Osteoblast (primary cell): ENCODE data around the gene NSA2. TPM values are rescaled to one million over a fixed set of nuclear protein-coding genes. Genes with fewer than 3 reads are reported as not detected.
"Not testable (repeated sequence)": the region's sequence is repeated elsewhere in the genome, so short reads cannot be mapped to it uniquely, and the experiment has no call there.

Source experiments
- DNase-seq: peaks from one replicate; pipeline ENCODE4 v3.0.0; 2011; ENCODE audit warnings: low spot score, mixed read lengths; ENCODE audit not compliant: insufficient read length; ENCODE audit errors: missing footprints
- H2AFZ ChIP-seq: 2 replicates; pipeline ENCODE4 v1.6.0; 2011; ENCODE audit warnings: mild to moderate bottlenecking, low read length
- H3K27ac ChIP-seq: 2 replicates; pipeline ENCODE4 v1.5.1; 2011; ENCODE audit warnings: mild to moderate bottlenecking, low read depth, low read length, moderate library complexity
- H3K27me3 ChIP-seq: 2 replicates; pipeline ENCODE4 v1.6.0; 2012; ENCODE audit warnings: mild to moderate bottlenecking, control low read depth, inconsistent platforms, low read length, moderate library complexity; ENCODE audit not compliant: insufficient read depth
- H3K36me3 ChIP-seq: 2 replicates; pipeline ENCODE4 v1.5.1; 2011; ENCODE audit warnings: mild to moderate bottlenecking, low read length, control low read depth, moderate library complexity; ENCODE audit not compliant: insufficient read depth
- H3K4me1 ChIP-seq: 2 replicates; pipeline ENCODE4 v1.5.1; 2011; ENCODE audit warnings: mild to moderate bottlenecking, low read length, control low read depth, moderate library complexity; ENCODE audit not compliant: insufficient read depth
- H3K4me2 ChIP-seq: 2 replicates; pipeline ENCODE4 v1.6.0; 2011; ENCODE audit warnings: mild to moderate bottlenecking, low read length; ENCODE audit not compliant: insufficient read depth
- H3K4me3 ChIP-seq: fragments of 200-600 bp; sonication (generic); 3 replicates; pipeline ENCODE4 v1.5.1; 2012; ENCODE audit warnings: mild to moderate bottlenecking, low read length, inconsistent platforms; ENCODE audit not compliant: insufficient read depth
- H3K79me2 ChIP-seq: 2 replicates; pipeline ENCODE4 v1.6.0; 2012; ENCODE audit warnings: mild to moderate bottlenecking, low read length, control low read depth, inconsistent platforms; ENCODE audit not compliant: insufficient read depth
- H3K9me3 ChIP-seq: 2 replicates; pipeline ENCODE4 v1.5.1; 2011; ENCODE audit warnings: low read depth, low read length, control low read depth
- H4K20me1 ChIP-seq: 2 replicates; pipeline ENCODE4 v1.6.0; 2012; ENCODE audit warnings: mild to moderate bottlenecking, low read length, control low read depth; ENCODE audit not compliant: insufficient read depth
- total RNA-seq: library from RNA; depleted of rRNA; stranded (reverse); fragments of >200 nt; gene quantifications from 2 replicates; pipeline ENCODE4 v1.2.3, GENCODE V29; 2012
- TF ChIP-seq, protein P1 (sequence below): IDR thresholded peaks from 2 replicates; pipeline ENCODE4 v1.5.1; 2011; ENCODE audit warnings: mild to moderate bottlenecking, low read depth, low read length, moderate library complexity; ENCODE audit errors: extremely low read depth

The NSA2 gene
- total RNA-seq, 1 donor: 75.6 TPM

DNA sequence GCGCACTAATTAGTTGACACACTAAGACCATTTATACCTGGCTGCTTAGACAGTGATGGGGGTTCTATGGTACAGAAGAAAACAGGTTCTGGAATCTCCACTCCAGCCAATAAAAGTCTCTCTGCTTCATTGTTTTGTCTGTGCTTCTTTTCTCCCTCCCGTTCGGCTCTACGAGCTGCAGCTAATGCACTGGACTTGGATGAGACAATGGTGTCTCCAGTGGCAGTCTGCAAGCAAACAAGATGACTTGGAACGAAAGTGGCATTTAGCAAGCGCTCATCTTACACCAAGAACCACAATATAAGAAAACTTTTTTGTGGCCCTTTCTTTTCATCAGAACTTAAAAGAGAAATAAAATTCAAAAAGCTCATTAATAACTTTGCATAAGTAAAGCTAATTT lies 30.3 kb upstream of the NSA2 start:
- Histone ChIP-seq H3K27ac (no peak overlapping the region), H3K4me1 (no peaks in the 10 kb centered on the region), H3K27me3 (no peaks in the 10 kb centered on the region), H4K20me1 (no peaks in the 10 kb centered on the region), H3K9me3 (no peaks in the 10 kb centered on the region), H3K4me2 (no peak overlapping the region), H3K4me3 (no peak overlapping the region), H3K79me2 (no peaks in the 10 kb centered on the region), H3K36me3 (peaks cover 41% of the 10 kb centered on the region), H2AFZ (no peak overlapping the region)
- TF ChIP-seq, protein P1, sequence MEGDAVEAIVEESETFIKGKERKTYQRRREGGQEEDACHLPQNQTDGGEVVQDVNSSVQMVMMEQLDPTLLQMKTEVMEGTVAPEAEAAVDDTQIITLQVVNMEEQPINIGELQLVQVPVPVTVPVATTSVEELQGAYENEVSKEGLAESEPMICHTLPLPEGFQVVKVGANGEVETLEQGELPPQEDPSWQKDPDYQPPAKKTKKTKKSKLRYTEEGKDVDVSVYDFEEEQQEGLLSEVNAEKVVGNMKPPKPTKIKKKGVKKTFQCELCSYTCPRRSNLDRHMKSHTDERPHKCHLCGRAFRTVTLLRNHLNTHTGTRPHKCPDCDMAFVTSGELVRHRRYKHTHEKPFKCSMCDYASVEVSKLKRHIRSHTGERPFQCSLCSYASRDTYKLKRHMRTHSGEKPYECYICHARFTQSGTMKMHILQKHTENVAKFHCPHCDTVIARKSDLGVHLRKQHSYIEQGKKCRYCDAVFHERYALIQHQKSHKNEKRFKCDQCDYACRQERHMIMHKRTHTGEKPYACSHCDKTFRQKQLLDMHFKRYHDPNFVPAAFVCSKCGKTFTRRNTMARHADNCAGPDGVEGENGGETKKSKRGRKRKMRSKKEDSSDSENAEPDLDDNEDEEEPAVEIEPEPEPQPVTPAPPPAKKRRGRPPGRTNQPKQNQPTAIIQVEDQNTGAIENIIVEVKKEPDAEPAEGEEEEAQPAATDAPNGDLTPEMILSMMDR: no peak
- DNase-seq: no peak

DNA sequence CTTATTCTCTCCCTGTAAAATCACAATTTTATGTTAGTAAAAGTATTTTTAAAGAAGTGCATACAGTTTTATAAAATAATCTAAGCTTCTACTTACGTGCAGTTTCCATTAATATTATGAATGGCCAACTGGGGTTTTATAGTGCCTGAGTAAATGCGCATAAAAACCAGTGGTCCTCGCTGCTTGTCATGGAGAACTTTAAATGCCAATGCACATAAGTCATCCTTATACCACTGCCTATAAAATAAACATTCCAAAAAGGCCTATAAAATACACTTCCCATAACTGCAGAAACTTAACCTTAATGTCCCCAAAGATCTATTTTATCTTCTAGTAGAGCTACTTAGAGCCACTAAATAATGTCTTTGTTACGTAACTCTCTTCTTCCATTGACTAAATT lies 28.6 kb upstream of the NSA2 start:
- Histone ChIP-seq H3K4me3 (no peak overlapping the region), H4K20me1 (no peaks in the 10 kb centered on the region), H3K27ac (no peak overlapping the region), H3K79me2 (no peaks in the 10 kb centered on the region), H3K9me3 (no peaks in the 10 kb centered on the region), H3K27me3 (no peaks in the 10 kb centered on the region), H3K4me1 (no peaks in the 10 kb centered on the region), H2AFZ (no peak overlapping the region), H3K36me3 (peaks cover 41% of the 10 kb centered on the region), H3K4me2 (no peak overlapping the region)
- DNase-seq: no peak
- TF ChIP-seq, protein P1: no peak

DNA sequence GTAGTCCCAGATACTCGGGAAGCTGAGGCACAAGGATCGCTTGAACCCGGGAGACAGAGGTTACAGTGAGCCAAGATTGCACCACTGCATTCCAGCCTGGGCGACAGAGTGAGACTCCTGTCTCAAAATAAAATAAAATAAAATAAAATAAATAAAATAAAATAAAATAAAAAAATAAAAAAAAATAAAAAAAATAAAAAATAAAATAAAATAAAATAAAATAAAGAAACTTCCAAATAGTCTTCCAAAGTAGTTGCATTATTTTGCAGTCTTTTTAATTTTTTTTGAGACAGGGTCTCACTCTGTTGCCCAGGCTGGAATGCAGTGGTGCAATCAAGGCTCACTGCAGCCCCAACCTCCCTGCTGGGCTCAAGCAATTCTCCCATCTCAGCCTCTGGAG lies 18.3 kb upstream of the NSA2 start:
- not testable (repeated sequence) for DNase-seq, H3K4me1 ChIP-seq, H3K4me2 ChIP-seq, H4K20me1 ChIP-seq, H3K79me2 ChIP-seq, H3K27me3 ChIP-seq, H3K4me3 ChIP-seq, H2AFZ ChIP-seq, H3K27ac ChIP-seq, H3K9me3 ChIP-seq
- peaks cover 36% of the 10 kb centered on the region for H3K36me3 ChIP-seq

DNA sequence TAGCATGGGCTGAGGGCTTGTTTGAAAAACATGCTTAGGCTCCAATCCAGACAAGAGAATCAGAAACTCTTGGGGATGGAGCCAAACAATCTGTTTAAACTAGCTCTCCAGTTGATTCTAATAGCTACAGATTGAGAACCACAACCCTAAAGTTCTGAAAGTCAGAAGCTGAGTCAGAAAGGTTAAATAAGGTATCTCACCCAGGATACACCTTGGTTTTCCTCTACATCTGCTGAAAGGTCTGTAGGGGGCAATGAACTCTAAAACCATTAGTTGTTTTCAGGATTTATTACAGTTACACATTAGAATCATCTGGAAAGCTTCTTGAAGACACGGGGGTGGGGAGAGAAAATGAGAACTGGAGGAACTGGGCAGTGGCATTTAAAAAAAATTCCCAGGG lies 5.8 kb upstream of the NSA2 start:
- Histone ChIP-seq H3K4me3 (no peak overlapping the region), H3K27ac (no peak overlapping the region), H3K79me2 (peaks cover 47% of the 10 kb centered on the region), H3K36me3 (peaks cover 31% of the 10 kb centered on the region), H3K27me3 (no peaks in the 10 kb centered on the region), H4K20me1 (no peaks in the 10 kb centered on the region), H2AFZ (no peak overlapping the region), H3K4me1 (peaks cover 33% of the 10 kb centered on the region), H3K9me3 (peaks cover 2% of the 10 kb centered on the region), H3K4me2 (no peak overlapping the region)
- TF ChIP-seq, protein P1: no peak
- DNase-seq: no peak
